ENCODE measurements around the gene SETBP1.

SETBP1 gene

GRCh38 chr18:44733069-44733753, 52.5 kb downstream of the SETBP1 start:
- FAIRE-seq = no peak

- no peak for FAIRE-seq
Observed at GRCh38 chr18:44733754-44734465, 53.2 kb downstream of the SETBP1 start.

- FAIRE-seq = no peak
Observed at GRCh38 chr18:44735096-44735495, 54.4 kb downstream of the SETBP1 start.

GRCh38 chr18:44736664-44737380, 56.1 kb downstream of the SETBP1 start:
- no peak for FAIRE-seq

- no peak for FAIRE-seq
Observed at GRCh38 chr18:44737623-44738022, 56.9 kb downstream of the SETBP1 start.

- no peak for FAIRE-seq
Observed at GRCh38 chr18:44740000-44740399, 59.3 kb downstream of the SETBP1 start.

- no peak for FAIRE-seq
Observed at GRCh38 chr18:44741085-44741484, 60.4 kb downstream of the SETBP1 start.

- FAIRE-seq = no peak
Observed at GRCh38 chr18:44741511-44741910, 60.8 kb downstream of the SETBP1 start.

GRCh38 chr18:44742126-44742525, 61.4 kb downstream of the SETBP1 start:
- no peak for FAIRE-seq

- FAIRE-seq = no peak
Observed at GRCh38 chr18:44742718-44743311, 62.1 kb downstream of the SETBP1 start.

- FAIRE-seq = no peak
Observed at GRCh38 chr18:44743631-44744030, 62.9 kb downstream of the SETBP1 start.

GRCh38 chr18:44744161-44745121, 63.8 kb downstream of the SETBP1 start:
- FAIRE-seq = no peak

GRCh38 chr18:44747157-44747556, 66.5 kb downstream of the SETBP1 start:
- FAIRE-seq = no peak

GRCh38 chr18:44748582-44748981, 67.9 kb downstream of the SETBP1 start:
- no peak for FAIRE-seq

- no peak for FAIRE-seq
Observed at GRCh38 chr18:44750774-44751173, 70.1 kb downstream of the SETBP1 start.

GRCh38 chr18:44754567-44754966, 73.9 kb downstream of the SETBP1 start:
- FAIRE-seq = no peak

- no peak for FAIRE-seq
Observed at GRCh38 chr18:44758861-44759631, 78.4 kb downstream of the SETBP1 start.

- FAIRE-seq = no peak
Observed at GRCh38 chr18:44759925-44760342, 79.2 kb downstream of the SETBP1 start.

- FAIRE-seq = no peak
Observed at GRCh38 chr18:44761812-44762211, 81.1 kb downstream of the SETBP1 start.

GRCh38 chr18:44763327-44763726, 82.6 kb downstream of the SETBP1 start:
- no peak for FAIRE-seq

GRCh38 chr18:44764863-44765262, 84.2 kb downstream of the SETBP1 start:
- no peak for FAIRE-seq

Data from TTC549 (cell line).